Cardiac fibroblast (primary cell): ENCODE measurements around the gene EEF2.

Source experiments
- DNase-seq, 2 donors: peaks; one replicate each; pipeline versions ENCODE4 v3.0.0 to v3.0.0-alpha.2; 2010; ENCODE audit warnings: low read depth in 2 of 2
- H3K4me3 ChIP-seq, 2 donors: replicated peaks in 1 of 2; 1 replicate in 1 of 2; 2 replicates in 1 of 2; pipeline ENCODE4 v1.5.1; 2011; ENCODE audit warnings: low read depth in 2 of 2, low read length in 2 of 2, mild to moderate bottlenecking in 2 of 2, moderate library complexity in 1 of 2
- CTCF ChIP-seq: IDR thresholded peaks from one replicate; pipeline ENCODE4 v1.5.1; 2011; ENCODE audit warnings: low read depth, mild to moderate bottlenecking, low read length, inconsistent platforms

EEF2 gene

GRCh38 chr19:4019578-4019977, 34.3 kb upstream of the EEF2 start:
- no peak for TF ChIP-seq CTCF
- no peak for DNase-seq
- H3K4me3 ChIP-seq, result no peak overlapping the region

- no peak for TF ChIP-seq CTCF
- DNase-seq, result no peak
- no peak overlapping the region for H3K4me3 ChIP-seq
These were observed 33.7 kb upstream of the EEF2 start for GRCh38 chr19:4018775-4019504.

- no peak for DNase-seq
- H3K4me3 ChIP-seq, result no peak overlapping the region
- TF ChIP-seq CTCF, result no peak
These were observed 32.9 kb upstream of the EEF2 start for GRCh38 chr19:4018140-4018613.

- no peak overlapping the region for H3K4me3 ChIP-seq
- no peak for DNase-seq
- TF ChIP-seq CTCF, result no peak
These were observed 31.8 kb upstream of the EEF2 start for GRCh38 chr19:4016903-4017638.

- DNase-seq, result no peak
- TF ChIP-seq CTCF, result no peak
- no peak overlapping the region for H3K4me3 ChIP-seq
These were observed 31.2 kb upstream of the EEF2 start for GRCh38 chr19:4016486-4016885.

- no peak for TF ChIP-seq CTCF
- H3K4me3 ChIP-seq, result no peak overlapping the region
- DNase-seq, result no peak
These were observed 30.6 kb upstream of the EEF2 start for GRCh38 chr19:4015705-4016402.
